HEK293T (cell line): ENCODE measurements around the gene ARSA.
"Not testable (repeated sequence)": the region's sequence is repeated elsewhere in the genome, so short reads cannot be mapped to it uniquely, and the experiment has no call there.

Source experiments
- CTCF ChIA-PET: fragments of 350-600 bp; formaldehyde crosslinking; extraction: SDS; loops from one replicate; lab custom pipeline; 2021; ENCODE audit warnings: antibody characterized with exemption, inconsistent platforms; lab: Yijun Ruan, JAX
- POLR2A ChIA-PET: fragments of 350-600 bp; formaldehyde crosslinking; extraction: SDS; loops from one replicate; lab custom pipeline; 2020; ENCODE audit warnings: antibody characterized with exemption, inconsistent platforms; lab: Yijun Ruan, JAX
- DNase-seq: peaks from one replicate; pipeline ENCODE4 v3.0.0; 2012; ENCODE audit warnings: mixed read lengths; ENCODE audit errors: extremely low spot score
- ARNT ChIP-seq: fragments of 450-650 bp; IDR thresholded peaks from 2 replicates; pipeline ENCODE4 v1.6.1; 2017; ENCODE audit warnings: mild to moderate bottlenecking
- BHLHE40 ChIP-seq: fragments of 450-650 bp; IDR thresholded peaks from 2 replicates; pipeline ENCODE4 v1.6.1; 2016; ENCODE audit warnings: mild to moderate bottlenecking, moderate library complexity, borderline replicate concordance
- CTBP1 ChIP-seq: fragments of 450-650 bp; IDR thresholded peaks from 2 replicates; pipeline ENCODE4 v1.6.1; 2016; ENCODE audit warnings: borderline replicate concordance
- ELF4 ChIP-seq: fragments of 450-650 bp; IDR thresholded peaks from 2 replicates; pipeline ENCODE4 v1.6.1; 2017; ENCODE audit warnings: antibody characterized with exemption
- FOXA1 ChIP-seq: fragments of 450-650 bp; IDR thresholded peaks from 2 replicates; pipeline ENCODE4 v1.6.1; 2016; ENCODE audit warnings: mild to moderate bottlenecking
- FOXK2 ChIP-seq: fragments of 450-650 bp; IDR thresholded peaks from 2 replicates; pipeline ENCODE4 v1.6.1; 2016; ENCODE audit warnings: mild to moderate bottlenecking
- FOXM1 ChIP-seq: fragments of 450-650 bp; IDR thresholded peaks from 2 replicates; pipeline ENCODE4 v1.6.1; 2017; ENCODE audit warnings: mild to moderate bottlenecking, borderline replicate concordance
- HDGF ChIP-seq: fragments of 450-650 bp; IDR thresholded peaks from 2 replicates; pipeline ENCODE4 v1.6.1; 2017; ENCODE audit warnings: antibody characterized with exemption, borderline replicate concordance
- L3MBTL2 ChIP-seq: fragments of 450-650 bp; conservative IDR thresholded peaks from 2 replicates; pipeline ENCODE4 v1.6.1; 2016; ENCODE audit warnings: mild to moderate bottlenecking
- LEF1 ChIP-seq: fragments of 450-650 bp; IDR thresholded peaks from 2 replicates; pipeline ENCODE4 v1.6.1; 2017; ENCODE audit warnings: mild to moderate bottlenecking, borderline replicate concordance
- NFRKB ChIP-seq: fragments of 450-650 bp; IDR thresholded peaks from 2 replicates; pipeline ENCODE4 v1.6.1; 2016; ENCODE audit warnings: mild to moderate bottlenecking, moderate library complexity
- SP1 ChIP-seq: fragments of 450-650 bp; IDR thresholded peaks from 2 replicates; pipeline ENCODE4 v1.6.1; 2017
- SUZ12 ChIP-seq: fragments of 450-650 bp; IDR thresholded peaks from 2 replicates; pipeline ENCODE4 v1.6.1; 2016; ENCODE audit warnings: mild to moderate bottlenecking
- TARDBP ChIP-seq: fragments of 450-650 bp; IDR thresholded peaks from 2 replicates; pipeline ENCODE4 v1.6.1; 2016
- ZNF384 ChIP-seq: fragments of 450-650 bp; IDR thresholded peaks from 2 replicates; pipeline ENCODE4 v1.6.1; 2016
- TF ChIP-seq, protein P1 (sequence below): fragments of 450-650 bp; IDR thresholded peaks from 2 replicates; pipeline ENCODE4 v1.6.1; 2016

The ARSA gene

DNA sequence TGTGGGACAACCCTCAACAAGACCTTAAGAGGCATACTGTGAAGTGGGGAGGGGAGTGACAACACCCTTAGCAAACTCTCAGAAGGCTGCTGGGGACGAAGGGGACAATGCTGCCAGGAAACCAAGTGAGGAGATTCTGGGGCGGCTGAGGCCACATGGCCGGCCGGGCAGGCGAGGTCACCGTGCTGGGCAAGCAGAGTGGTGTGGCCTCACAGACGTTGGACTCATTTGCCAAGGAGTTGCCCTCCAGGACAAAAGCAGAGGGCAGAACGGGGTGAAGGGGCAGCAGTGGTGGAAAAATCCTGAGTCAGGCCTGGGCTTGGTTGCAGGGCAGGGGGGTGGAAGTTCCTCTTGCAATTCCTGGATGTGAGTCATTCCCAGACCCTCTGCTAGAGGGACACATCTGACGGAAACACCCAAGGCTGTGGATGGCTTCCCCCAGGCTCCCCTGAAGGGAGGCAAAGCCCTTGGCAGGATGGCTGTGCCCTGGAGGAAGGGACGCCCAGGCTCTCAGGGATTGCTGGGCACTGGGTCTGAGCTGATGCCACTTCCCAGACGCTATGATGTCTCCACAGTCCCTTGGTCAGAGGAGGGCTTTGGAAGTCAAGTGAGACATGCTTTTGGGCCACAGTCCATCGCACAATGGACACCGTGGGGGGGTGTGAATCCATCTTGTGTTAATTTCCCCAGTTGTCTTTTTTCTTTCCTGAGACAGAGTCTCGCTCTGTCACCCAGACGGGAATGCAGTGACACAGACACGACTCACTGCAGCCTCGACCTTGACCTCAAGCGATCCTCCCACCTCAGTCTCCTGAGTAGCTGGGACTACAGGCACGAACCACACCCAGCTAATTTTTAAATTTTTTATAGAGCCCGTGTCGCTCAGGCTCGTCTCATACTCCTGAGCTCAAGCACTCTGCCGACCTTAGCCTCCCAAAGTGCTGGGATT, 28.4 kb upstream of the ARSA start:
- no peak for DNase-seq
- CTCF ChIA-PET = interaction anchor here (0.6 kb wide), 1 partner anchor 8 kb away, joined by 3 read pairs; no protein-coding TSS in a partner anchor
- POLR2A ChIA-PET = no interaction called here
- TF ChIP-seq, protein P1, sequence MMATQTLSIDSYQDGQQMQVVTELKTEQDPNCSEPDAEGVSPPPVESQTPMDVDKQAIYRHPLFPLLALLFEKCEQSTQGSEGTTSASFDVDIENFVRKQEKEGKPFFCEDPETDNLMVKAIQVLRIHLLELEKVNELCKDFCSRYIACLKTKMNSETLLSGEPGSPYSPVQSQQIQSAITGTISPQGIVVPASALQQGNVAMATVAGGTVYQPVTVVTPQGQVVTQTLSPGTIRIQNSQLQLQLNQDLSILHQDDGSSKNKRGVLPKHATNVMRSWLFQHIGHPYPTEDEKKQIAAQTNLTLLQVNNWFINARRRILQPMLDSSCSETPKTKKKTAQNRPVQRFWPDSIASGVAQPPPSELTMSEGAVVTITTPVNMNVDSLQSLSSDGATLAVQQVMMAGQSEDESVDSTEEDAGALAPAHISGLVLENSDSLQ = no peak
- no peak for TF ChIP-seq CTBP1
- TF ChIP-seq BHLHE40 = no peak
- TF ChIP-seq ARNT = no peak
- no peak for TF ChIP-seq SUZ12
- TF ChIP-seq FOXA1 = no peak
- no peak for TF ChIP-seq SP1
- no peak for TF ChIP-seq NFRKB
- TF ChIP-seq L3MBTL2 = no peak
- no peak for TF ChIP-seq LEF1
- TF ChIP-seq ZNF384 = no peak
- no peak for TF ChIP-seq HDGF
- TF ChIP-seq ELF4 = no peak
- no peak for TF ChIP-seq TARDBP
- TF ChIP-seq FOXK2 = no peak
- TF ChIP-seq FOXM1 = no peak

DNA sequence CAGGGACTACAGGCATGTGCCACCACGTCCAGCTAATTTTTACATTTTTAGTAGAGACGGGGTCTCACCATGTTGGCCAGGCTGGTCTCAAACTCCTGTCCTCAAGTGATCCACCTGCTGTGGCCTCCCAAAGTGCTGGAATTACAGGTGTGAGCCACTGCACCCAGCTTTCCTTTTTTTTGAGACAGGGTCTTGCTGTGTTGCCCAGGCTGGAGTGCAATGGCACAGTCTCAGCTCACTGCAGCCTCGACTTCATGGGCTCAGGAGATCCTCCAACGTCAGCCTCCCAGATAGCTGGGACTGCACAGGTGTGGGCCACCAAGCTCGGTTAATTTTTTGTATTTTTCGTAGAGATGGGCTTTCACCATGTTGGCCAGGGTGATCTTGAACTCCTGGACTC, 26.7 kb upstream of the ARSA start:
- DNase-seq, POLR2A ChIA-PET, CTCF ChIA-PET: not testable (repeated sequence)

DNA sequence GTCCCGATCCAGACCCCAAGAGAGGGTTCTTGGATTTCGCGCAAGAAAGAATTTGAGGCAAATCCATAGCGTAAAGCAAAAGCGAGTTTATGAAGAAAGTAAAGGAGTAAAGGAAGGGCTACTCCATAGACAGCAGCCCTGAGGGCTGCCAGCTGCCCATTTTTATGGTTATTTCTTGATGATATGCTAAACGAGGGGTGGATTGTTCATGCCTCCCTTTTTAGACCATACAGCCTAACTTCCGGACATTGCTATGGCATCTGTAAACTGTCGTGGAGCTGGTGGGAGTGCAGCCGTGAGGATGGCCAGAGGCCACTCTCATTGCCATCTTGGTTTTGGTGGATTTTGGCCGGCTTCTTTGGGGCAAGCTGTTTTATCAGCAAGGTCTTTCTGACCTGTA, 25.3 kb upstream of the ARSA start:
- POLR2A ChIA-PET = no interaction called here
- no peak for DNase-seq
- CTCF ChIA-PET = no interaction called here
- TF ChIP-seq FOXM1 (no peak), HDGF (no peak)

DNA sequence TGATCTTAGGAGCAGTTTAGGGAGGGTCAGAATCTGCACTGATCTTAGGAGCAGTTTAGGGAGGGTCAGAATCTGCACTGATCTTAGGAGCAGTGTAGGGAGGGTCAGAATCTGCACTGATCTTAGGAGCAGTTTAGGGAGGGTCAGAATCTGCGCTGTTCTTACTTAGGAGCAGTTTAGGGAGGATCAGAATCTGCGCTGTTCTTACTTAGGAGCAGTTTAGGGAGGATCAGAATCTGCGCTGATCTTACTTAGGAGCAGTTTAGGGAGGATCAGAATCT, 15.8 kb upstream of the ARSA start:
- DNase-seq, POLR2A ChIA-PET, CTCF ChIA-PET: not testable (repeated sequence)

DNA sequence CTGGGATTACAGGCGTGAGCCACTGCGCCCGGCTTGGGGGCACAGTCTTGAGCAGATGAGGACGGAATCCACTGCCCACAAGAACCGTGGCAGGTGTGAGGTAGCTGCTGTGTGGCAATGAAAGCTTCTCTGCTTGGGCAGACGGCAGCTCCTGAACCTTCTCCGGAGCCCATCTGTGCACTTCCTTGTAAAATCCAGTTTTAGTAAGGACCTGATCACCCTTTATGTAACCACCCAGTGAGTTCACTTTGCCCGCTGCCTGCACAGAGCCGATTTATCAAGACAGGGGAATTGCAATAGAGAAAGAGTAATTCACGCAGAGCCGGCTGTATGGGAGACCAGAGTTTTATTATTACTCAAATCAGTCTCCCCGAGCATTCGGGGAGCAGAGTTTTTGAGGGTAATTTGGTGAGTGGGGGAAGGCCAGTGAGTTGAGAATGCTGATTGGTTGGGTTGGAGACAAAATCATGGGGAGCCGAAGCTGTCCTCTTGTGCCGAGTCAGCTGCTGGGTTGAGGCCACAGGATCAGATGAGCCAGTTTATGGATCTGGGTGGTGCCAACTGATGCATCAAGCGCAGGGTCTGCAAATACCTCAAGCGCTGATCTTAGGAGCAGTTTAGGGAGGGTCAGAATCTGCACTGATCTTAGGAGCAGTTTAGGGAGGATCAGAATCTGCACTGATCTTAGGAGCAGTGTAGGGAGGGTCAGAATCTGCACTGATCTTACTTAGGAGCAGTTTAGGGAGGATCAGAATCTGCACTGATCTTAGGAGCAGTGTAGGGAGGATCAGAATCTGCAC, 15.3 kb upstream of the ARSA start:
- DNase-seq, CTCF ChIA-PET: not testable (repeated sequence)
- POLR2A ChIA-PET = interaction anchor here (2.1 kb wide), 1 partner anchor 15 kb away, joined by 8 read pairs; the partner anchor contains the start of gene ARSA

DNA sequence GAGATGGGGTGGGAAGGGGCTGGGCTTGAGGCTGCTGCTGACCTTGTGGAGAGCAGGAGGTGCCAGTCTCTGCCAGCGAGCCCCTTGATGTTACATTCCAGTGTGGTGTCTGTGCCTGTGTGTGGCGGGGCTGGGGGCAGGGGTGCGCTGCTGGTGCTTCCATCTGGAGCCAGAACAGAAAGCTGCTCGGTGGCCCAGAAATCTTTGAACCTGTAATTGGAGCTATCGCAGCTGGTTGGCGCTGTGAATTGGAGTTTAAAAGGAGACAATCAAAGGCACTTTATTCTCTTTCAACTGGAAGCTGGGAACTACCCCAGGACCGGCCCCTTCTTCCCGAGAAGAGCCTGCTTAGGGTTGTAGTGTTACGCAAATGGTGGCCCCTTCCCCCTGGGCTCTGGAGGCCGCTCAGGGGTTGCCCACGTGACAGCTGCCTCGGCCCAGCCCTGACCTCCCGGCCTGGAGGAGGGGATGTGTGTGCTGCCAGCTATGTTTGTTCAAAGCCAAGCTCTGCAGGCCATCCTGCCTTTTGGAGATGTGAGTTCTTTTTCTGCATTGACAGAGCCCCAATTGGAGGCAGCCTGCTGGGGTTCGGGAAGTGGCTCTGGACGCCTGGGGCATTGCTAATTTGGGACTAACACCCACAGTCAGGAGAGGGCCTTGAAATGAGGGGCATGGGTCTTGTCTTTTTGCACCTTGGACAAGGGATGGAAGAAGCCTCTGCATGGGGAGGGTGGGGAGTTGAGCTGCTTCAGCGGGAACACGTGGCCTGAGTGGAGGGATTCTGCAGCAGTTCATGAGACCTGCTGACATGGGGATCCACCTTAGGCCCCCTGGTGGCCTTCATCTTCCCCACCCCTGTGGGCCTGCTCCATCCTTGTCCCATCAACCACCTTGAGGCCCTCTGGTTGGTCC, 14.0 kb upstream of the ARSA start:
- no peak for DNase-seq
- no peak for TF ChIP-seq BHLHE40
- TF ChIP-seq ZNF384 = no peak
- TF ChIP-seq, protein P1 = no peak
- TF ChIP-seq ARNT = no peak
- no peak for TF ChIP-seq LEF1
- no peak for TF ChIP-seq CTBP1
- TF ChIP-seq SUZ12 = no peak
- TF ChIP-seq SP1 = no peak
- TF ChIP-seq ELF4 = no peak
- no peak for TF ChIP-seq TARDBP
- no peak for TF ChIP-seq FOXK2
- no peak for TF ChIP-seq L3MBTL2
- no peak for TF ChIP-seq NFRKB
- no peak for TF ChIP-seq FOXA1
- TF ChIP-seq HDGF = no peak
- no peak for TF ChIP-seq FOXM1
- ChIA-PET CTCF (interaction anchor here (0.6 kb wide), 1 partner anchor 133 kb away, joined by 3 read pairs; no protein-coding TSS in a partner anchor), POLR2A (interaction anchor here (2.1 kb wide), 1 partner anchor 14 kb away, joined by 8 read pairs; the partner anchor contains the start of gene ARSA)
